Head of caudate nucleus (tissue), 42 donors: ENCODE measurements around the gene CNBD2.
"Not testable (repeated sequence)": the region's sequence is repeated elsewhere in the genome, so short reads cannot be mapped to it uniquely, and the experiment has no call there.

ENCODE experiments used
- DNase-seq, 42 donors: peaks; one replicate each; pipeline versions ENCODE4 v3.0.0 to v3.0.0-alpha.2; 2020 to 2021; ENCODE audit warnings: mixed read lengths in 7 of 42
- intact Hi-C: fragments of 100-400 bp; cut with DNase I; formaldehyde crosslinking; loops from one replicate; pipeline ENCODE4 v1.15.0; 2022

Gene CNBD2

DNA sequence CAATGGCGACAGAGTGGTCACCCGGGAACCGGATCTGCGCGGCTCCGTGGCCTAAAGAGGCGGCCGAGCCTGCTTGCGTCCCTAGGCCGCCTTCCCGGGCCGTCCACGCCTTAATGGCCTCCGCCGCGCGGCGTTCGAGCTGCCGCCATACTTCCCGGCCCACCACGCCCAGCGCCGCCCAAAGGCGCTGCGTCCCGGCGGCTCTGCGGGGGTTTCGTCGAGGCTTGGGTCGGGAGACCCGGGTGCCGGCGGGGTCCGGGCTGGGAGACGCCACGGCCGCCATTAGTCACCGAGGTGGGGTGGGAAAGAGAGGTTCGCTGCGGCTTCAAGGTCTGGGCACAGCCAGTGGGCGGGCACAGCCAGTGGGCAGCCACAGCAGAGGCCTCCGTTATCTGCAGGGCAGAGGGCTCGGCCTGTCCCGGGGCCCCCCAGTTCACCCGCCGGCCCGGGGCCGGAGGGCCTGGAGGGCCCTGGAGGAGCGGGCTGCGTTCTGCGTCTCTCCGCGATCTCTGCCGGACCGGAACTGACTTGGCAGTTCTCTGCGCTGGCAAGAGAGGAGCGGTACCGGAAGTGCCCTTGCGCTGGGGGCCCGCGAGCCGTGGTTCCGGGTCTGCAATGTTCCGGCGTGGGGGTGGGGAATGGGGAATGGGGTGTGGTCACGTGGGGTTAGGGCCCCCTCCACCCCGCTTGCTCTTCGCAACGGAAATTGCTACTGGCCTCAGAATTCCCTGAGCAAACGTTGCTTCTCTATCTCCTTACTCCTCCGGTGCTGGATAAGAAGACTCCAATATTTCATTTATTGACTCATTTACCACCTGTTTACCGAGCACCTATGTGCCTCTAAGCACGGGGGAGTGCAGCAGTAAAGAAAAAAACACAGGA, 82.3 kb downstream of the CNBD2 start:
- intact Hi-C loops, result loop anchor here (10.0 kb wide), 1 partner anchor 104 kb away; the partner anchor contains the start of gene EPB41L1
- DNase-seq, result peak; percentile 82 to 97 (median 93)

DNA sequence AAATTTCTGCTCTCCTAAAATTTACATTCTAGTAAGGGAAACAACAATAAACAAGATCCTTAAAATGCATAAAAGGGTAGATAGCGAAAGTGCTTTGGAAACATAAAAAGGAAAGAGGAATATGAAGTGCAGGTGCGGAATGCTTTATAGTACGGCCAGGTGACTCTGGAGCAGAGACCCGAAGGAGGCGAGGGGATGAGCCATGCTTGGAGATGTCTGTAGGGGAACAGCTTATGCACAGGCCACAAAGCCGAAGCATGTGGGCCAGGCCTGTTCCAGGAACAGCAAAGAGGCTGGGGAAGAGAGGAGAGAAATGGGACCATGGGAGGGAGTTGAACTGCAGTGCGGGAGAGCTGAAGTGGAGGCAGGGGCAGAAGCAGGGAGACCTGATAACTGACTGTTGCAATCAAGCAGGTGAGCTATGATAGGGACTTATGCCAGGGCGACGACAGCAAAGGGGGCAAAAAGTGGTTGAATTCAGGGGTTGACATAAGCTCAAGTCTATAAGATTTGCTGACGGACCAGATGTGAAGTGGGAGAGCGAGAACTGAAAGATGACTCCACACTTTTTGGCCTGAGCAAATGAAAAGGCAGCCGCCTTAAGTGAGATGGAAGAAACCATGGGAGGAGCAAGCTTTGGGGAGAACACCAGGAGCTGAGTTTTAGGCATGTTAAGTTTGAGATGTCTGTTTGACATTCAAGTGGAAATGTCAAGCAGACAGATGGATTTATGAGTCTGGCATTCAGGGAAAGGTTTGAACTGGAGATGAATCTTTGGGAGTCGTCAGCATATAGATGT, 83.1 kb downstream of the CNBD2 start:
- intact Hi-C loops, result loop anchor here (10.0 kb wide), 1 partner anchor 103 kb away; the partner anchor contains the start of gene EPB41L1
- DNase-seq, result peak in 8 of 42 donors; percentile 4 to 44 (median 18)

DNA sequence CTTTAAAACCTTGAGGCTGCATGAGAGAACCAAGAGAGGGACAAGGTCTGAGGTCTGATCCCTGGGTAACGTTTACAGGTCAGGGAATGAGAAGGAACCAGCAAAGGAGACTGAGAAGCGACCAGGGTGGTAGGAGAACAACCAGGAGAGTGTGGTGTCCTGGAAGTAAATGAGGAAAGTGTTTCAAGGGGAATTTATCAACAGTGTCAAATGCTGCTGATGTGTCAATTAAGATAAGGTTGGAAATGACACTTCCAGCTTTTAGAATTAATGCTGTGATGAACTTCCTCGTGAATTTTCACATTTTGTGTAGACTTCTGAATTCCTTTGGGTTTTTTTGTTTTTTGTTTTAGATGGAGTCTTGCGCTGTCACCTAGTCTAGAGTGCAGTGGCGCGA, 83.7 kb downstream of the CNBD2 start:
- no peak for DNase-seq
- intact Hi-C loops, result loop anchor here (10.0 kb wide), 1 partner anchor 103 kb away; the partner anchor contains the start of gene EPB41L1

DNA sequence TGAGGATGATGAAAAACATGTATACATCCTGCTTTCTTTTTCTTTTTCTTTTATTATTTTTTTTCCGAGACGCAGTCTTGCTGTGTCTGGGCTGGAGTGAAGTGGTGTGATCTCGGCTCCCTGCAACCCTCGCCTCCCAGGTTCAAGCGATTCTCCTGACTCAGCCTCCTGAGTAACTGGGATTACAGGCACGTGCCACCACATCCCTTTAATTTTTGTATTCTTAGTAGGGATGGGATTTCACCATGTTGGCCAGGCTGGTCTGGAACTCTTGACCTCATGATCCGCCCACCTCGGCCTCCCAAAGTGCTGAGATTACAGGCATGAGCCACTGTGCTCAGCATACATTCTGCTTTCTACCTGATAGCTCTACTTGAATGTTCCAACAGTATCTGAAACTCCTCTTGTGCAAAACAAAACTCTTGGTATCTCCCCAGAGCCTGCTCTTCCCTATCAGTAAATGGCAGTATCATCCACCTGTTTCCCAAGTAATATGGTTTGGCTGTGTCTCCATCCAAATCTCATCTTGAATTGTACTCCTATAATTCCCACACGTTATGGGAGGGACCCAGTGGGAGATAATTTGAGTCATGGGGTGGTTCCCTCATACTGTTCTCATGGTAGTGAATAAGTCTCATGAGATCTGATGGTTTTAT, 85.6 kb downstream of the CNBD2 start:
- not testable (repeated sequence) for DNase-seq
- intact Hi-C loops, result loop anchor here (10.0 kb wide), 1 partner anchor 101 kb away; the partner anchor contains the start of gene EPB41L1

DNA sequence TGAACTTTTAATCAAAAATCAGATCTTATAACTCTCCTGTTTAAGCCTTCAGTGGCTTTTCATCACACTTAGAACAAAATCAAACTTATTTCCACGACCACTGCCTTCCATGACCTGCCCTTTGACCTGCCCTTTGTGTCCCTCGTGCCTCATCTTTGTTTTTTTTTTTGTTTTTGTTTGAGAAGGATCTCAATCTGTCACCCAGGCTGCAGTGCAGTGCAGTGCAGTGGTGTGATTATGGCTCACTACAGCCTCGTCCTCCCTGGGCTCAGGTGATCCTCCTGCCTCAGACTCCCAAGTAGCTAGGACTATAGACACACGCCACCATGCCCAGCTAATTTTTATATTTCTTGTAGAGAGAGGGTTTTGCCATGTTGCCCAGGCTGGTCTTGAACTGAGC, 86.8 kb downstream of the CNBD2 start:
- DNase-seq, result no peak
- intact Hi-C loops, result loop anchor here (10.0 kb wide), 1 partner anchor 100 kb away; the partner anchor contains the start of gene EPB41L1

DNA sequence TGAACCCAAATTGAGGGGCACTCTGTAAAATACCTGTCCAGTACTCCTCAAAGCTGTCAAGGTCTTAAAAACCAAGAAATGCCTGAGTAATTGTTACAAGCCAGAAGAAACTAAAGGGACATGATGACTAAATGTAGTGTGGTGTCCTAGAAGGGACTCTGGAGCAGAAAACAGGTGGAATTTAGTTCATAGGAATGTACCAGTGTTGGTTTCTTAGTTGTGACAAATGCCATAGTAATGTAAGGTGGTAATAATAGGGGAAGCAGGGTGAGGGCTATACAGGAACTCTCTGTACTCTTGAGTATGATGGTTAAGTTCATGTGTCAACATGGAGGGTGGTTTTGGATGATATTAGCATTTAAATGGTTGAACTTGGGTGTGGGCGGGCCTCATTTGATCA, 92.3 kb downstream of the CNBD2 start:
- no peak for DNase-seq
- intact Hi-C loops, result no loop called here

DNA sequence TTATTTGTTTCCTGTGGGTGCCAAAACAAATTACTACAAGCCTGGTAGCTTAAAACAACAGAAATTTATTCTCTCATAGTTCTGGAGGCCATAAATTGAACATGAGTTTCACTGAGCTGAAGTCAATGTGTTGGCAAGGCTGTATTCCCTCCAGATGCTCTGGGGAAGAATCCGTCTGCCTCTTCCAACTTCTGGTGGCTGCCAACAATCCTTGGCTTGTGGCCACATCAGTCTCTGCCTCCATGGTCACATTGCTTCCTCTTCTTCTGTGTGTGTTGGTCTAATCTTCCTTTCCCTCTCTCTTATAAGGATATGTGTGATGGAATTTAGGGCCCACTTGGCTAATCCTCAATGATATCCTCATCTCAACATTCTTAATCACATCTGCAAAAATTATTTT, 93.4 kb downstream of the CNBD2 start:
- intact Hi-C loops, result no loop called here
- DNase-seq, result peak in 7 of 42 donors; percentile 8 to 51 (median 29)

DNA sequence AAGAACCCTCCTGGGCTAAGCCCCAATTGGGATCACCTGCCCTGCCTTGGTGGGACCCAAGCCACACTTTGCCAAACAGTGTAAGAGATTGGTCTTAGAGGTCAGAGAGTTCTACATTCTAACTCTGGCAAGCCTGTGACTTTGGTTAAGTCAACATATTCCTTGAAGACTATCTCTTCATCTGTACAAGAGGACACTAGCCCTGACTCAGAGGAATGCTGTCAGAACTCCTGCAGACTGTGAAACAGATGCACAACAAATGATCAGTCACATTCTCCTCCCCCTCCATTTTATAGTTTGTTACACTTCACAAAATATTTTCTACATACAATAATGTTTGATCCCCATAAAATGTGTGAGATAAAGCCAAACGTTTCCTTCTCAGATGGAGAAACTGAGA, 94.4 kb downstream of the CNBD2 start:
- DNase-seq, result no peak
- intact Hi-C loops, result no loop called here

DNA sequence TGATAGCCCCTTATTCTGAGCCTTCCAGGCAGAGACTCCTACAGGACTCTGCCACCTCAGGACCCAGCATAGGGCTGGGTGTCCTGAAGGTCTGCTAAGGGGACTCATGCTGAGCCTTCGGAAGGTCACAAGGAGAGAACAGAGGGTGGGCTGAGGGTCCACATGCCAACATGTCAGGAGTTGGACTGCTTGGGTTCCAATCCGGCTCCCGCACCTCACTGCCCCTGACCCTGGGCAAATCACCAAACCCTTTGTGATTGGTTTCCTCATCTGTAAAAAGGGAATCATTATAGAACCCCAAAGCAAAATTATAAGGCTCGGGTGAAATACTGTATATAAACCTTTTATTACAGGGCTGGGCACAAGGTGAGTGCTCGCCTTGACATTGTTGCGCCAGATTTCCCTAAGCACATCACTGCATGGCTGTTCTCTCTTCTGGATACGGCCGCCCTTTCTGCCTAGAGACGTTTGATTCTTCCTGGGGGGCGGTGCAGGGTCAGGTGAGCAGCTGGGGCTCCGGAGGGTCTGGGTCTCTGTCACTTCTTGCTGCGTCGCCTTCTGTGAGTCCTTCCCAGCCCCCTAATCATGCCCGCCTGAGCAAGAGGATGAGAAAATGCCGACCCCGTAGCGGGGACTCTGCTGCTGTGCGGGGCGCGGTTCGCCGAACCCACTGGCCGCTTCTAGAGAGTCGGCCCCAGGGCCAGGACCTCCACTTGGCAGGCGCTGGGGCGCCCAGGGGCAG, 95.7 kb downstream of the CNBD2 start:
- DNase-seq, result peak in 18 of 42 donors; percentile 7 to 45 (median 19)
- intact Hi-C loops, result no loop called here

DNA sequence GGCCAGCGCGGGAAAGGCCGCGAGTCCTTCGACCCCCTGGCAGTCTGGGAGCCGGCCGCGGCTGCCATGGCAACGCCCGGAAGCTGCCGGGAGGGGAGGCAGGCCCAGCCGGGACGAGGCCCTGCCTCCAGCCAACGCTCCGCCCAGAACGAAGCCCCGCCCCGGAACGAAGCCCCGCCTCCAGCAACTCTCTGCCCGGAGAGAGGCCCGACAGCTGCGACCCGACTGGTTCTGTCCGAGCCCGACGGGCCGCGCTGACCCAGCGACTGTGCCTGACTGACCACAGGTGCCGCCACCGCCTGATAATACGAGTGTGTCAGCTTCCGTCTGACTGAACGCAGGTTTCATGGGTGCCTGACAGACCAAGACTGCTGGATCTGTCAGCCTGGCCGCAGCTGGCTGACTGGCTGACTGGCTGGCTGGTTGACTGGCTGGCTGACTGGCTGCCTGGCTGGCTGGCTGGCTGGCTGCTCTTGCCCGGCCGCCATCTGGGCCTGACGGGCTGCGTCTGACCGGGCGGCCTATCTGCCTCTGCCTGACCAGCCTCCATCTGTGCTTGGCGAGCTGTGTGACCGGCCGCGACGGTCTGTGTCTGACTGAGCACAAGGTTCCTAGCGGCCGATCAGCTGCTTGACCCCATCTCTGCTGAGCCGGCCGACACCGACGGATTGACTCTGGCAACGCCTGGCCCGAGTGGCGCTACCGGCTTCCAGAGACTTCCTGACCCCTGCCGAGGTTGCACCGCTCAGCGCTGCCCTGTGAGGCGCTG, 96.5 kb downstream of the CNBD2 start:
- intact Hi-C loops, result no loop called here
- DNase-seq, result peak; percentile 91 to 99 (median 97)

DNA sequence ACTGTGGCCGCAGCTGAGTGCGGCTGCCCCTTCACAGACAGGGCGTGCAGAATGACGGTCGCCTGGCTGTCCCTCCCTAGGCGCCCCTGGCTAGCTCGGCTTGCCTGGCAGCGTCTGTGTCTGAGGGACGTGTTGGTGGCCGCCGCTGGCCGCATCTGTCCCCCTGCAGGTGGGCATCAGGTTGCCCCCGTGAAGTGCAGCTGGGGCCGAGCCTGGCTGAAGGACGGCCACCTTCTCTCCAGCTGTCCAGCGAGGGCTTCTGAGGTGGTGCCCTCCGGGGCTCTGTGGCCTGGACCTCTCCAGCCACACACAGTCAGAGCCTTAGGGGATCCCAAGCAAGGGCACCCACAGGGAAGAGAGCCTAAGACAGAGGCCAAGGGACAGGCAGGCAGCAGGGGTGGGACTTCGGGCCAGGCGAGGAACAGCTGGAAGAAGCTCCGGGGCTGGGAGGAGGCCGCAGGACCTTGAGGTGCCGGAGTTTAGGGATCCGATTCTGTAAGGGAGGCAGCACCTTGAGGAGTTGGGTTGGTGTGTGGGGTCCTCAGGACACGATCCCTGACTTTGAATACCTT, 97.1 kb downstream of the CNBD2 start:
- DNase-seq, result peak in 1 of 42 donors; percentile 16
- intact Hi-C loops, result no loop called here

DNA sequence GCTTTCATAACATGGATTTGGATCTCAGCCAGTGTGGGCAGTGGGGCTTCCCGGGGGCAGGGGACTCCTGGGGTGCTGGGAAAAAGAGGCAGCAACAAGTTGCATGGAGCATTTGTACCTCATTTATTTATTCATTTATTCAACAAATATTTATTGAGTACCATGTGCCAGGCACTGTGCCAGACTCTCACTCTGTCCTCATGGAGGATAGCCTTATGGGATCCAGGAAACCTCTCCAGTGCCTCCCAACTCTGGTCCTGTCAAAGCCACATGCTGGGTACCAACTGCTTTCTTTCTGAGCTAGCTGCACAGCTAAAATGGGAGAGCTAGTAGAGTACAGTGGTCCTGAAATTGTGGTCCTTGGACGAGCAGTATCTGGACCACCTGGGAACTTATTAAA, 98.4 kb downstream of the CNBD2 start:
- intact Hi-C loops, result no loop called here
- DNase-seq, result no peak

DNA sequence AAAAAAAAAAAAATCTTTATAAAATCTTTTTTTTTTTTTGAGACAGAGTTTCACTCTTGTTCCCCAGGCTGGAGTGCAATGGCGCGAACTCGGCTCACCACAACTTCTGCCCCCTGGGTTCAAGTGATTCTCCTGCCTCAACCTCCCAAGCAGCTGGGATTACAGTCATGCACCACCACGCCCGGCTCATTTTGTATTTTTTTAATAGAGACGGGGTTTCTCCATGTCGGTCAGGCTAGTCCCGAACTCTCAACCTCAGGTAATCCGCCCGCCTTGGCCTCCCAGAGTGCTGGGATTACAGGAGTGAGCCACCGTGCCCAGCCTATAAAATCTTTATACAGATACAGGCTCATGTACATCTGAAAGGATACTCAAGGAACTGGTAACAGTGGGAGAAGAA, 100.1 kb downstream of the CNBD2 start:
- intact Hi-C loops, DNase-seq: not testable (repeated sequence)

DNA sequence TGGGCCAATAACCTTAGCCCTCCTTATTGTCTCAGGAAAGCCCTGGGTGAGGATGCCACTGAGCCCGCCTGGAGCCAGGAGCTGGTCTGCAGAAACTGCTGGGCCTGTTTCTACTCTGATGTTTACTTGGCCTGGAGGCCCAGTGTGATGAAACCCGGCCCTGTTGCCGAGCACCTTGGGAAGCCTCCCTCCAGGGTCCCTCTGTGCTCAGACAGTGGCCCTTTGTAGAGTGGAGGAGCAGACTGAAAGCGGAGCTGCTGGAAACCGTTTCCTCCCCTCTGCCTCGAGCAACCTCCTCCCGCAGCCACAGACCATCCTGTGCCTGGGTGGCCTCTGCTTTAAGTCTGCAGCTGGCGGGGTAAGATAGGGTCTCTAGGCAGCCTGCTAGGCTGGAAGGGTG, 102.1 kb downstream of the CNBD2 start:
- intact Hi-C loops, result no loop called here

DNA sequence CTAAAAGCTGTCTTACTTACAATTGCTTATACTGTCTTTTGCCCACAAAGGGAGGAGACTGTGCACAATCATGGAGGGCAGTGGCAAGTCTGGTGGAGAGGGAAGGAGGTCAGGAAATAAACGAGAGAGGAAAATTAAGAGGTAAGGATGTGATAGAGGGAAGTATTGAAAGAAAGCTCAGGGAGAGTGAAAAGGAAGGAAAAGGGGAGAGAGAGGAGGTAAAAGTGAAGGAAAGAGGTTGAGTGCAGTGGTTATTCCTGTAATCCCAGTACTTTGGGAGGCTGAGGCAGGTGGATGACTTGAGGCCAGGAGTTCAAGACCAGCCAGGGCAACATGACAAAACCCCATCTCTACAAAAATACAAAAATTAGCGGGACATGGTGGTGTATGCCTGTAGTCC, 103.5 kb downstream of the CNBD2 start:
- DNase-seq, result no peak
- intact Hi-C loops, result no loop called here

More for the DNA sequence above, 102.1 kb downstream of the CNBD2 start:
- peak in 36 of 42 donors; percentile 20 to 77 (median 48) for DNase-seq

DNA sequence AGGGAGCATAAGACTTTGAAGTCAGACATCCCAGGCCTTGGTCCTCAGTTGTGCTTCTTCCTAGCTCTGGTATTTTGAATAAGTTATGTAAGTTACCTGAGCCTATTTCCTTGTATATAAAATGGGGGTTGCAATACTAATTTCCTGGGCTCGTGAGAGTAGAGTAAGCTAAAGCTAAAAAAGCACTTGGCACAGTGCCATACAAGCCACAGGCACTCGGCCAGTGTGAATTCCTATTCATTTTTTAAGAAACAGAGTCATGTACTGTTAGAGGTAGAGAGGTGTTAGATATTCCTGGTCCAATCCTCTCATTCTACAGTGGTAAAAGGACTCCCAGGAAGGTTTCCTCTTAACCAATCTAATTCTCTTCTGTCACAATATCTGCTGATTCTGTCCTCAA, 106.6 kb downstream of the CNBD2 start:
- intact Hi-C loops, result no loop called here
- DNase-seq, result no peak

DNA sequence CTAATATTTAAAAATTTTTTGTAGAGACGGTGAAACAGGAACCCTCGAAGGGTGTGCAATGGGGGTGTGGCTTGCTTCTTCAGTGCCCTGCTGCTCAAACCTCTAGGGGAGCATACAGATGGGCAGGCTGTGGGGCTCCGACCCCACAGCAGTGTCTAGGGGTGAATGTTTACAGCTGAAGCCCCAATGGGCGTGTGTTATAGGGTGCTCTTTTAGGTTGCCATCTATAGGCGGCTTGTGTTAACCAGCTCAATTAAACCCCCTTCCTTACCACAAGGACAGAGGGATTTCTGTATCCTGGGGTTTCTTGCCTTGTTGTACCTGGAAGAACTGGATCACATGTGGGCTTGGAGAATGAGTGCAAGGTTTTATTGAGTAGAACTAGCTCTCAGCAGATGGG, 109.4 kb downstream of the CNBD2 start:
- DNase-seq, intact Hi-C loops: not testable (repeated sequence)
